Bronchial epithelial cell (primary cell): Measurements from ENCODE around the gene MYB. TPM values are rescaled to one million over a fixed set of nuclear protein-coding genes. Genes with fewer than 3 reads are reported as not detected.
A peak's percentile ranks its signal among the peaks of the same experiment; 100 is the strongest.

Experiments used
- DNase-seq: peaks from one replicate; pipeline ENCODE4 v3.0.0-alpha.2; 2010; ENCODE audit warnings: low read depth
- FAIRE-seq: peaks from 2 replicates; lab custom pipeline; 2011; peaks lifted over from hg19 to GRCh38; lab: Jason Lieb, UNC
- H3K27me3 ChIP-seq: 2 replicates; pipeline ENCODE4 v1.5.1; 2011; ENCODE audit warnings: low read length; ENCODE audit not compliant: control insufficient read depth, insufficient read depth
- H3K36me3 ChIP-seq: 2 replicates; pipeline ENCODE4 v1.5.1; 2011; ENCODE audit warnings: low read length; ENCODE audit not compliant: control insufficient read depth, insufficient read depth
- H3K4me3 ChIP-seq: 2 replicates; pipeline ENCODE4 v1.5.1; 2011; ENCODE audit warnings: mild to moderate bottlenecking, low read depth, low read length, control low read depth
- CTCF ChIP-seq: IDR thresholded peaks from 2 replicates; pipeline ENCODE4 v1.5.1; 2011; ENCODE audit warnings: mild to moderate bottlenecking, moderate library complexity, low read length, control low read depth, inconsistent platforms; ENCODE audit not compliant: insufficient read depth, severe bottlenecking
- total RNA-seq: library from RNA; depleted of rRNA; stranded (reverse); fragments of >200 nt; gene quantifications from 2 replicates; pipeline ENCODE4 v1.2.1, GENCODE V29; 2014

Gene MYB
- total RNA-seq, 1 donor from 2014 or later = under 0.01 TPM

- Histone ChIP-seq H3K36me3 (no peaks in the 10 kb centered on the region), H3K27me3 (no peaks in the 10 kb centered on the region), H3K4me3 (no peak overlapping the region)
- TF ChIP-seq CTCF = no peak
- no peak for FAIRE-seq
- DNase-seq = no peak
Observed at GRCh38 chr6:135173989-135174484, 7.1 kb upstream of the MYB start.

GRCh38 chr6:135176058-135176457, 5.0 kb upstream of the MYB start:
- DNase-seq (no peak), FAIRE-seq (no peak)
- no peak overlapping the region for H3K4me3 ChIP-seq
- H3K36me3 ChIP-seq = no peaks in the 10 kb centered on the region
- no peak for TF ChIP-seq CTCF
- H3K27me3 ChIP-seq = no peaks in the 10 kb centered on the region

GRCh38 chr6:135176464-135176863, 4.6 kb upstream of the MYB start:
- no peak for TF ChIP-seq CTCF
- Histone ChIP-seq H3K36me3 (no peaks in the 10 kb centered on the region), H3K4me3 (no peak overlapping the region), H3K27me3 (no peaks in the 10 kb centered on the region)
- DNase-seq (no peak), FAIRE-seq (no peak)

- Histone ChIP-seq H3K36me3 (no peaks in the 10 kb centered on the region), H3K27me3 (no peaks in the 10 kb centered on the region), H3K4me3 (no peak overlapping the region)
- TF ChIP-seq CTCF = no peak
- no peak for FAIRE-seq
- DNase-seq = no peak
Observed at GRCh38 chr6:135179372-135179771, 1.7 kb upstream of the MYB start.

- FAIRE-seq (no peak), DNase-seq (no peak)
- H3K4me3 ChIP-seq = peak overlapping the region; percentile 46
- no peak for TF ChIP-seq CTCF
- no peaks in the 10 kb centered on the region for H3K36me3 ChIP-seq
- no peaks in the 10 kb centered on the region for H3K27me3 ChIP-seq
Observed at GRCh38 chr6:135179920-135180541, 1.1 kb upstream of the MYB start.
